Endothelial cell (in vitro differentiated cells): Measurements from ENCODE around the gene ATP6V1F. TPM values are rescaled to one million over a fixed set of nuclear protein-coding genes. Genes with fewer than 3 reads are reported as not detected.

Source experiments
- DNase-seq: peaks from one replicate; pipeline ENCODE4 v3.0.0; 2021; ENCODE audit warnings: low spot score
- H3K27ac Mint-ChIP-seq: one replicate; pipeline ENCODE4 v1.8.0; 2021; ENCODE audit warnings: mixed read lengths, inconsistent platforms; ENCODE audit not compliant: unreplicated experiment
- H3K27me3 Mint-ChIP-seq: one replicate; pipeline ENCODE4 v1.8.0; 2021; ENCODE audit warnings: mild to moderate bottlenecking, moderate library complexity, mixed read lengths, inconsistent platforms; ENCODE audit not compliant: unreplicated experiment
- H3K36me3 Mint-ChIP-seq: one replicate; pipeline ENCODE4 v1.8.0; 2021; ENCODE audit warnings: mild to moderate bottlenecking, low read depth, mixed read lengths, inconsistent platforms; ENCODE audit not compliant: unreplicated experiment
- H3K4me1 Mint-ChIP-seq: one replicate; pipeline ENCODE4 v1.8.0; 2021; ENCODE audit warnings: mild to moderate bottlenecking, mixed read lengths, inconsistent platforms; ENCODE audit not compliant: unreplicated experiment
- H3K4me3 Mint-ChIP-seq: one replicate; pipeline ENCODE4 v1.8.0; 2021; ENCODE audit warnings: mild to moderate bottlenecking, mixed read lengths, inconsistent platforms; ENCODE audit not compliant: unreplicated experiment
- H3K9me3 Mint-ChIP-seq: one replicate; pipeline ENCODE4 v1.8.0; 2021; ENCODE audit warnings: mixed read lengths, inconsistent platforms; ENCODE audit not compliant: unreplicated experiment
- total RNA-seq: library from RNA; stranded (reverse); fragmentation: NEBNext Ultra II Directional; extraction: Animal tissue kit (Norgen Biotek cat#: 25700); gene quantifications from one replicate; pipeline ENCODE4 v1.2.1, GENCODE V29; 2021; ENCODE audit not compliant: unreplicated experiment
- TF ChIP-seq, protein P1 (sequence below): fragments of 200-600 bp; sonication (generic); IDR thresholded peaks from one replicate; pipeline ENCODE4 v1.5.0; 2021; ENCODE audit warnings: antibody characterized with exemption; ENCODE audit not compliant: unreplicated experiment

ATP6V1F gene
- total RNA-seq, 1 donor from 2014 or later = 132 TPM

DNA sequence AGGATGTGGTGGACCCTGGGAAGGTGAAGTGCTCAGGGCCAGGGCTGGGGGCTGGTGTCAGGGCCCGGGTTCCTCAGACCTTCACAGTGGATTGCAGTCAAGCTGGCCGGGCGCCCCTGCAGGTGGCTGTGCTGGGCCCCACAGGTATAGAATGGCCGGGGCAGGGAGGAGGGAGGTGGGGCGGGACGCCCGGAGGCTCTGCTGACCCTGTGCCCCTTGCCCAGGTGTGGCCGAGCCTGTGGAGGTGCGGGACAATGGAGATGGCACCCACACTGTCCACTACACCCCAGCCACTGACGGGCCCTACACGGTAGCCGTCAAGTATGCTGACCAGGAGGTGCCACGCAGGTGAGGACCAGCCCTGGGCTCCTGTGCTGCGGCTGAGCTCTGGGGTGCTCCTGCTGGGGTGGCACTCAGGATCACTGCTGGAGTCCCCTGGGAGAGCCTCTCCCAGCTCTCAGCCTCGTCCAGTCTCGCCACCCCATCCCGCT is 14.9 kb upstream of the ATP6V1F start:
- TF ChIP-seq, protein P1, sequence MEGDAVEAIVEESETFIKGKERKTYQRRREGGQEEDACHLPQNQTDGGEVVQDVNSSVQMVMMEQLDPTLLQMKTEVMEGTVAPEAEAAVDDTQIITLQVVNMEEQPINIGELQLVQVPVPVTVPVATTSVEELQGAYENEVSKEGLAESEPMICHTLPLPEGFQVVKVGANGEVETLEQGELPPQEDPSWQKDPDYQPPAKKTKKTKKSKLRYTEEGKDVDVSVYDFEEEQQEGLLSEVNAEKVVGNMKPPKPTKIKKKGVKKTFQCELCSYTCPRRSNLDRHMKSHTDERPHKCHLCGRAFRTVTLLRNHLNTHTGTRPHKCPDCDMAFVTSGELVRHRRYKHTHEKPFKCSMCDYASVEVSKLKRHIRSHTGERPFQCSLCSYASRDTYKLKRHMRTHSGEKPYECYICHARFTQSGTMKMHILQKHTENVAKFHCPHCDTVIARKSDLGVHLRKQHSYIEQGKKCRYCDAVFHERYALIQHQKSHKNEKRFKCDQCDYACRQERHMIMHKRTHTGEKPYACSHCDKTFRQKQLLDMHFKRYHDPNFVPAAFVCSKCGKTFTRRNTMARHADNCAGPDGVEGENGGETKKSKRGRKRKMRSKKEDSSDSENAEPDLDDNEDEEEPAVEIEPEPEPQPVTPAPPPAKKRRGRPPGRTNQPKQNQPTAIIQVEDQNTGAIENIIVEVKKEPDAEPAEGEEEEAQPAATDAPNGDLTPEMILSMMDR = no peak
- Mint-ChIP-seq H3K4me3 (no peak overlapping the region), H3K9me3 (no peaks in the 10 kb centered on the region), H3K27ac (no peak overlapping the region), H3K36me3 (no peaks in the 10 kb centered on the region), H3K27me3 (peaks cover 16% of the 10 kb centered on the region), H3K4me1 (no peaks in the 10 kb centered on the region)
- no peak for DNase-seq

DNA sequence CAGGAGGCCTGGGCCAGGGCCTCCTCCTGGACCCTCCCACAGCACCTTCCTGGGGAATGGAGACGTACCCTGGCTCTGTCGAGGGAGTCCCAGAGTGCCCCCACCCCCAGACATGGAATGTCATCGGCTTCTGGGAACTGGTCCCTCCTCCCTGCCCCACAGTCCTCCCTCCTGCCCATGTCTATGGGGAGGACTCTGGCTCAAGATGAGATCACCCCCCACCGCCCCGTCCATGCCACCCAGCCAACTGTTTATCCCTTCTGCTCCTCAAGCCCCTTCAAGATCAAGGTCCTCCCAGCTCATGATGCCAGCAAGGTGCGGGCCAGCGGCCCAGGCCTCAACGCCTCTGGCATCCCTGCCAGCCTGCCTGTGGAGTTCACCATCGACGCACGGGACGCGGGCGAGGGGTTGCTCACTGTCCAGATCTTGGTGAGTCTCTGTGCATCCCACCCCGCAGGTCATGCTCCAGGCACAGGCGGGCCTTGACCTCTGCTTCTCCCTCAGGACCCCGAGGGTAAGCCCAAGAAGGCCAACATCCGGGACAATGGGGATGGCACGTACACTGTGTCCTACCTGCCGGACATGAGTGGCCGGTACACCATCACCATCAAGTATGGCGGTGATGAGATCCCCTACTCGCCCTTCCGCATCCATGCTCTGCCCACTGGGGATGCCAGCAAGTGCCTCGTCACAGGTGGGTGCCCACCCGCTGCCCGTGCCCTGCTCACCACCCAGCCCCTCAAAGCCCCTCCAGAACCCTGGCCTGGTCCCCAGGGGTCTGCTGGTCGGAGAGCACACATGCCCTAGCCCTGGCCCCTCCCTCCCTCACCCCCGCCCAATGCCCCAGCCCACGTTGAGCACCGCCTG is 14.1 kb upstream of the ATP6V1F start:
- TF ChIP-seq, protein P1 = no peak
- Mint-ChIP-seq H3K4me1 (no peaks in the 10 kb centered on the region), H3K36me3 (no peaks in the 10 kb centered on the region), H3K27me3 (peaks cover 20% of the 10 kb centered on the region), H3K9me3 (no peaks in the 10 kb centered on the region), H3K27ac (no peak overlapping the region), H3K4me3 (no peak overlapping the region)
- DNase-seq = no peak

GRCh38 chr7:128849156-128849515 is 13.5 kb upstream of the ATP6V1F start:
- TF ChIP-seq, protein P1 = no peak
- Mint-ChIP-seq H3K27ac (no peak overlapping the region), H3K4me1 (no peaks in the 10 kb centered on the region), H3K9me3 (no peaks in the 10 kb centered on the region), H3K36me3 (no peaks in the 10 kb centered on the region), H3K4me3 (no peak overlapping the region), H3K27me3 (peaks cover 20% of the 10 kb centered on the region)
- DNase-seq = no peak

DNA sequence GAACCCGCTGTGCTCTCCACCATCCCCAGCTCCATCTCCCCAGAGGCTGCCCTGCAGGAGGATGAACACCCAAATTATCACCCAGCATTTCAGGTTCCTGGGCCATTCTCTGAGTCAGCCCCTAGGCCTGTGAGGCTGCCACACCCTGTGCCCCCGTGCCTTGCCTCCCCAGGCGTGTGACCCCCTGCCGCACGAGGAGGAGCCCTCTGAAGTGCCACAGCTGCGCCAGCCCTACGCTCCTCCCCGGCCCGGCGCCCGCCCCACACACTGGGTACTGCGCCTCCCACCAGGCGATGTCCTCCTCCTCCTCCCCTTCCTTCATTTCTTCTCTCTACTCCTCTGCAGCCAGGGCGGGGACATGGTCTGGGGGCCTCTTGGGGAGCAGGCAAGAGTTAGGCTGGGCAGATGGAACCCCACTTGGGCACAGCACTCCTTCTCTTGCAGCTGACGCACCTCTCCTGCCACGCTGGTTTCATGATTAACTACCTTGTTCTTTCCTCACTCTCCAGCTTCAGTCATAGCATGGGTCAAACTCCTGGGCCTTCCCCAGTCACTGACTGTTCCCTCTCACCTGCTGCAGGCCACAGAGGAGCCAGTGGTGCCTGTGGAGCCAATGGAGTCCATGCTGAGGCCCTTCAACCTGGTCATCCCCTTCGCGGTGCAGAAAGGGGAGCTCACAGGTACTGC is 12.7 kb upstream of the ATP6V1F start:
- DNase-seq = no peak
- TF ChIP-seq, protein P1 = no peak
- no peaks in the 10 kb centered on the region for H3K9me3 Mint-ChIP-seq
- H3K27me3 Mint-ChIP-seq = peaks cover 20% of the 10 kb centered on the region
- no peaks in the 10 kb centered on the region for H3K36me3 Mint-ChIP-seq
- H3K4me3 Mint-ChIP-seq = no peak overlapping the region
- no peaks in the 10 kb centered on the region for H3K4me1 Mint-ChIP-seq
- no peak overlapping the region for H3K27ac Mint-ChIP-seq
